ENCODE results near the gene TUBA8. TPM values are rescaled to one million over a fixed set of nuclear protein-coding genes. Genes with fewer than 3 reads are reported as not detected.
"Not testable (repeated sequence)": the region's sequence is repeated elsewhere in the genome, so short reads cannot be mapped to it uniquely, and the experiment has no call there.

The TUBA8 gene
- total RNA-seq = 10 to 100 TPM in 1 of 2 donors, 1 to 10 TPM in 1; 2.3 to 27.0 TPM
- 0.35 to 0.45 reads per million in 2 donors for total RNA-seq

DNA sequence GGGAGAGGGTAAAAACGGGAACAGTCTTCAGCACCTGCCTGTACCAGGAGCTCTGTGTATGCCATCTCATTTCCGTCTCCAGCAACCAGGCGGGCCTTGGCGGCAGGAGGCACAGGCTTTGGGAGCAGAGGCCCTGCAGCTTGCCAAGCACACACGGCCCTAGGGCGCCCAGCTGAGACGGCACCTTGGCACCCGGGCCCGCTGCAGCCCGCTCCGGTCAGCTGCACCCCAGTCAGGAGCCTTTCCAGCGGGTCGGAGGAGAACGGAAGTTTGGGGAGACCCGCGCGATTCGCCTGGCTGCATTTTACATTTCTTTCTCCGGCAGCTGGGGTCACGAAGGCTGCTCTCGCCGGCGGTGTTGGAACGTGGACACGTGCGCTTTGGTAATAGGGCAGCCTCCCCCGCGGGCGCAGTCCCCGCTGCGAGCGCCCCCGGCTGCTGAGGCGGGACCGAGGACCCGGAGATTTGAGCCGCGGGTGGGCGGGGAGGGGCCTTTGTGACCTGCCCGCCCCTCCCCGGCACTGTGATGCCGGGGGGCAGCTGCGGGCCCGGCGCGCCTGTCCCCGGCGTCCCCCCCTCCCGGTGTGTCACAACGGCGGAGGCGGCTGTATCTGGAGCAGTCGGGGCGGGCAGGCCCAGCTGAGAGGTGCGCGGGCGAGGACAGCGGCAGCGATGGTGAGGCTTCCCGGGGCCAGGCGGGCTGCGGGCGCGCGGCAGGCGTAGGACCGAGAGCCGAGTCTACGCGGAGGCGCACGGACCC is at the start of gene TUBA8:
Gene TUBA8, plus strand, starts transcription at position 616 of the 760 bp plus-strand sequence. Its CDS starts 57 bp downstream, at position 673.
- ATAC-seq = peak; percentile 70
- H3K27me3 Mint-ChIP-seq = peaks cover 21% of the 10 kb centered on the region

GRCh38 chr22:18062421-18062820 is 48.2 kb upstream of the TUBA8 start:
- DNase-seq = no peak
- Mint-ChIP-seq H3K4me3 (no peak overlapping the region), H3K27me3 (peaks cover 62% of the 10 kb centered on the region), H3K36me3 (ENCODE audit: low read depth) (peaks cover 5% of the 10 kb centered on the region), H3K4me1 (peaks cover 8% of the 10 kb centered on the region), H3K27ac (no peak overlapping the region)
- no peaks in the 10 kb centered on the region for H3K9me3 ChIP-seq (ENCODE audit: control insufficient read depth, low read length, poor library complexity, severe bottlenecking)
- no peak for ATAC-seq

More for the DNA sequence above, at the start of gene TUBA8:
- Mint-ChIP-seq H3K4me1 (peaks cover 30% of the 10 kb centered on the region), H3K4me3 (peak within 1 kb of the TSS; percentile 87), H3K36me3 (ENCODE audit: low read depth) (peaks cover 10% of the 10 kb centered on the region), H3K27ac (no peak within 1 kb of the TSS)
- no peaks in the 10 kb centered on the region for H3K9me3 ChIP-seq (ENCODE audit: control insufficient read depth, low read length, poor library complexity, severe bottlenecking)
- DNase-seq = no peak

- Mint-ChIP-seq H3K27ac (no peak overlapping the region), H3K4me3 (no peak overlapping the region)
Observed at GRCh38 chr22:18063306-18063705, 47.3 kb upstream of the TUBA8 start.

DNA sequence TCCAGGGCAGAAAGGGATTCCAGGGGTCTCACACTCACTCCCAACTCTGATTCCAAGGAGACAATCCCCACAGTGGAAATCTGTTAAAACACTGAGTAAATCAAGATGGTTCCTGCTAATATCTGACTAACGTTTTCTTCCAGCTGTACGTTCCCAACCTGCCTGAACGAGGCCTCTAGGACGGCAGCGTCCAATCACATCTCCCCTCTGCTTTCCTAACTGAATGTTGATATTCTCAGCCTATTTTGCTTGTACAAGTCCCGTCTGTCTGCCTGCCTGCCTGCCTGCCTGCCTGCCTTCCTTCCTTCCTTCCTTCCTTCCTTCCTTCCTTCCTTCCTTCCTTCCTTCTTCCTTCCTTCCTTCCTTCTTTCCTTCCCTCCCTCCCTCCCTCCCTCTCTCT is 46.9 kb upstream of the TUBA8 start:
- H3K4me1 Mint-ChIP-seq = peaks cover 11% of the 10 kb centered on the region
- not testable (repeated sequence) for DNase-seq; H3K27ac Mint-ChIP-seq; H3K9me3 ChIP-seq (ENCODE audit: control insufficient read depth, low read length, poor library complexity, severe bottlenecking); H3K4me3 Mint-ChIP-seq; H3K36me3 Mint-ChIP-seq (ENCODE audit: low read depth); ATAC-seq
- H3K27me3 Mint-ChIP-seq = peaks cover 62% of the 10 kb centered on the region

More at GRCh38 chr22:18063306-18063705, 47.3 kb upstream of the TUBA8 start:
- Mint-ChIP-seq H3K4me1 (peaks cover 11% of the 10 kb centered on the region), H3K27me3 (peaks cover 62% of the 10 kb centered on the region), H3K36me3 (ENCODE audit: low read depth) (peaks cover 5% of the 10 kb centered on the region)
- no peaks in the 10 kb centered on the region for H3K9me3 ChIP-seq (ENCODE audit: control insufficient read depth, low read length, poor library complexity, severe bottlenecking)
- no peak for ATAC-seq
- DNase-seq = no peak

DNA sequence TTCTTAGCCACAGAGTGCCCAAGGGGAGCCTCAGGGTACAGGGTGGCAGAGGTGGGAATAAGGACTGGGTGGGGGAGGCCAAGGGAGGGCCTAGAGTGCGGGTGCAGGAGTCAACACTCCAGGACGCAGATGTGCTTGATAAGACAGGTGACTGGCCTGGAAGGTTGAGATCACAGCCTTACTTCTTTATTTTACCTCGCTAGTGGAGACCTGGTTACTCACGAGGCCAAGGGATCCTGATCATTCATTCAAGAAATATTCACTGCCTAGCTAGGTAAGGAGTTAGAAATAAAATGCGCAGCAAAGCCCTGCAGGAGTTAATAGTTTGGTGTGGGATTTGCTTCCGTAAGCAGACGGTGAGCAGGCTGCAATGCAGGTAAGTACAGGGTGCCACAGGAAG is 46.0 kb upstream of the TUBA8 start:
- Mint-ChIP-seq H3K36me3 (ENCODE audit: low read depth) (peaks cover 3% of the 10 kb centered on the region), H3K27me3 (peaks cover 61% of the 10 kb centered on the region), H3K27ac (peak overlapping the region; percentile 14), H3K4me3 (no peak overlapping the region), H3K4me1 (peaks cover 8% of the 10 kb centered on the region)
- H3K9me3 ChIP-seq (ENCODE audit: control insufficient read depth, low read length, poor library complexity, severe bottlenecking) = no peaks in the 10 kb centered on the region
- ATAC-seq (no peak), DNase-seq (no peak)

- H3K9me3 ChIP-seq (ENCODE audit: control insufficient read depth, low read length, poor library complexity, severe bottlenecking) = no peaks in the 10 kb centered on the region
- peaks cover 8% of the 10 kb centered on the region for H3K4me1 Mint-ChIP-seq
- DNase-seq (no peak), ATAC-seq (no peak)
- peaks cover 59% of the 10 kb centered on the region for H3K27me3 Mint-ChIP-seq
- peak overlapping the region; percentile 14 for H3K27ac Mint-ChIP-seq
- H3K36me3 Mint-ChIP-seq (ENCODE audit: low read depth) = peaks cover 3% of the 10 kb centered on the region
- H3K4me3 Mint-ChIP-seq = peak overlapping the region; percentile 45
Observed at GRCh38 chr22:18065256-18065655, 45.4 kb upstream of the TUBA8 start.

- no peak overlapping the region for H3K27ac Mint-ChIP-seq
- H3K4me1 Mint-ChIP-seq = peaks cover 8% of the 10 kb centered on the region
- ATAC-seq (no peak), DNase-seq (no peak)
- H3K4me3 Mint-ChIP-seq = no peak overlapping the region
- H3K9me3 ChIP-seq (ENCODE audit: control insufficient read depth, low read length, poor library complexity, severe bottlenecking) = no peaks in the 10 kb centered on the region
- H3K36me3 Mint-ChIP-seq (ENCODE audit: low read depth) = peaks cover 3% of the 10 kb centered on the region
- peaks cover 59% of the 10 kb centered on the region for H3K27me3 Mint-ChIP-seq
Observed at GRCh38 chr22:18066181-18066859, 44.3 kb upstream of the TUBA8 start.

DNA sequence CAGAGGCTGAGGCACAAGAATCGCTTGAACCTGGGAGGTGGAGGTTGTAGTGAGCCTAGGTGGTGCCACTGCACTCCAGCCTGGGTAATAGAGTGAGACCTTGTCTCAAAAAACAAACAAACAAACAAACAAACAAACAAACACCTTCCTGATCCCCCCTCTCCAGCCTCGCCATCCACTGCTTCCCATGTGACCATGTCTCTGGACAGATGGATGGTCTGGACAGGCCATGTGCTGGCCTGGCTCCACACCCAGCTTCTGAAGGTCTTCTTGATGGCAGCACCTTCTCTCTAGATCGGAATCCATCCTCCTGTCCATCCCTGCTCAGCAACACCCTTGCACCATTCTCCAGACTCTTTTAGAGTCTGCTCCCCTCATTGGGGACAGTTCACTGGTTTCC is 43.5 kb upstream of the TUBA8 start:
- no peak overlapping the region for H3K27ac Mint-ChIP-seq

GRCh38 chr22:18067548-18068341 is 42.9 kb upstream of the TUBA8 start:
- peaks cover 8% of the 10 kb centered on the region for H3K4me1 Mint-ChIP-seq
- DNase-seq (no peak), ATAC-seq (no peak)
- no peak overlapping the region for H3K4me3 Mint-ChIP-seq
- H3K27ac Mint-ChIP-seq = peak overlapping the region; percentile 39
- H3K27me3 Mint-ChIP-seq = peaks cover 59% of the 10 kb centered on the region
- no peaks in the 10 kb centered on the region for H3K9me3 ChIP-seq (ENCODE audit: control insufficient read depth, low read length, poor library complexity, severe bottlenecking)
- H3K36me3 Mint-ChIP-seq (ENCODE audit: low read depth) = peaks cover 3% of the 10 kb centered on the region

More for the DNA sequence above, 43.5 kb upstream of the TUBA8 start:
- Mint-ChIP-seq H3K4me1 (peaks cover 8% of the 10 kb centered on the region), H3K36me3 (ENCODE audit: low read depth) (peaks cover 3% of the 10 kb centered on the region), H3K4me3 (no peak overlapping the region), H3K27me3 (peaks cover 59% of the 10 kb centered on the region)
- ATAC-seq = no peak
- DNase-seq = no peak
- H3K9me3 ChIP-seq (ENCODE audit: control insufficient read depth, low read length, poor library complexity, severe bottlenecking) = no peaks in the 10 kb centered on the region

GRCh38 chr22:18068381-18068988 is 42.1 kb upstream of the TUBA8 start:
- no peaks in the 10 kb centered on the region for H3K9me3 ChIP-seq (ENCODE audit: control insufficient read depth, low read length, poor library complexity, severe bottlenecking)
- Mint-ChIP-seq H3K27ac (peak overlapping the region; percentile 39), H3K4me3 (no peak overlapping the region), H3K4me1 (peaks cover 8% of the 10 kb centered on the region), H3K36me3 (ENCODE audit: low read depth) (peaks cover 3% of the 10 kb centered on the region), H3K27me3 (peaks cover 58% of the 10 kb centered on the region)
- DNase-seq = no peak
- ATAC-seq = no peak

GRCh38 chr22:18069041-18069440 is 41.6 kb upstream of the TUBA8 start:
- Mint-ChIP-seq H3K36me3 (ENCODE audit: low read depth) (peaks cover 3% of the 10 kb centered on the region), H3K4me3 (no peak overlapping the region), H3K4me1 (peaks cover 8% of the 10 kb centered on the region), H3K27me3 (peaks cover 55% of the 10 kb centered on the region), H3K27ac (no peak overlapping the region)
- H3K9me3 ChIP-seq (ENCODE audit: control insufficient read depth, low read length, poor library complexity, severe bottlenecking) = no peaks in the 10 kb centered on the region
- DNase-seq = no peak
- no peak for ATAC-seq

DNA sequence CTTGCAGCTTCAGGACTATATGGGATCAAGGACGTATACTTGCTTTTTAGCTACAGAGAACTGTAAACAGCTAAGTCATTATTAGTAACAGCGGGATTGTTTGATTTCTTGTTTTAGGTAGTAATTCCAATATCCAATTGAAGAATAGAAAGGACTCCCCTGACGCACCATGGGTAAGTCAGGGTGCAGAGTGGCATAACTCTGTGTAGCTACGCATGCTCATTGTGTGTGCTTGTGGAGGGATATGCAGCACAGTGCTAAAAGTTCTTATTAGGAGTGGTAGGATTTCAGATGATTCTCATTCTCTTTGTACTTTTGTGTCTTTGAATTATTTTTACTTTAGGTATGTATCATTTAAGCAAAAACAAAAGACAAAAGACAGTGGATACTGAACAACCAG is 40.6 kb upstream of the TUBA8 start:
- Mint-ChIP-seq H3K27ac (no peak overlapping the region), H3K4me3 (no peak overlapping the region), H3K36me3 (ENCODE audit: low read depth) (peaks cover 3% of the 10 kb centered on the region), H3K27me3 (peaks cover 49% of the 10 kb centered on the region), H3K4me1 (peaks cover 8% of the 10 kb centered on the region)
- H3K9me3 ChIP-seq (ENCODE audit: control insufficient read depth, low read length, poor library complexity, severe bottlenecking) = no peaks in the 10 kb centered on the region
- DNase-seq = no peak
- no peak for ATAC-seq
